Measurements from ENCODE around the gene GPER1.

The GPER1 gene

DNA sequence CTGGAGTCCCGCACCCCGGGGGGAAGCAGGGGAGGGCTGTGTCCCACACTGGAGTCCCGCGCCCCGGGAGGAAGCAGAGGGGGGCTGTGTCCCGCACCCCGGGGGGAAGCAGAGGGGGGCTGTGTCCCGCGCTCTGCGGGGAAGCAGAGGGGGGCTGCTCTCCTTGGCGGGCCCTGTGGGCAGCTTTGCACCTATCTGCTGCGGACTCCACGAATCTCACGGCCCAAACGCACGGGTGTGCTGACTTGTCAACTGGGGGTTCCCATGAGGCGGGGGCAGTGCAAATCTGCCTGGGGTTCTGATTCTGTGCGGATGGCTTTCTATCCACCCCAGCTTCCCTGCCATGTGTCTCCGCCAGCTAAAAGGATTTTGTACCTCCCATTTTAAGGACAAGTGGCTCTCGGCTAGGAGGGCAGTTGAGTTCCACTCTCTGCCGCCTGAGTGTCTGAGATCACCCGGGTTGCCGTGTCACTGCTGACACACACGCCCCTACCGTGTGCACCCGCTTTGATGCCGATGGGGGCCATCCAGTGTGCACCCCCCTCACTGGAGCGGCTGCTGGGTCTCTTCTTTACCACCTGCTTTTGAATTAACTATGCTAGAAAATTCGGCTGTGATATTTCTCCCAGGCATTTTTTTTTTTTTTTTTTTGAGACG, 20.5 kb downstream of the GPER1 start:
- Mint-ChIP-seq H3K9me3 (no peaks in the 10 kb centered on the region), H3K27me3 (ENCODE audit: low read depth, poor library complexity) (no peaks in the 10 kb centered on the region)
- no peak for DNase-seq

GRCh38 chr7:1109581-1110310, 21.8 kb downstream of the GPER1 start:
- no peak for TF ChIP-seq CTCF (IDR thresholded peaks at IDR 0.05)
- DNase-seq: no peak
- Mint-ChIP-seq H3K4me1 (peaks cover 67% of the 10 kb centered on the region), H3K9me3 (no peaks in the 10 kb centered on the region), H3K36me3 (ENCODE audit: low read depth) (peaks cover 5% of the 10 kb centered on the region), H3K4me3 (no peak overlapping the region), H3K27ac (no peak overlapping the region), H3K27me3 (ENCODE audit: low read depth, poor library complexity) (peaks cover 3% of the 10 kb centered on the region)

More for the DNA sequence above, 20.5 kb downstream of the GPER1 start:
- Mint-ChIP-seq H3K4me1 (peaks cover 64% of the 10 kb centered on the region), H3K27ac (peak overlapping the region; percentile 94), H3K36me3 (ENCODE audit: low read depth) (peaks cover 2% of the 10 kb centered on the region), H3K4me3 (no peak overlapping the region)
- TF ChIP-seq CTCF (IDR thresholded peaks at IDR 0.05): no peak

DNA sequence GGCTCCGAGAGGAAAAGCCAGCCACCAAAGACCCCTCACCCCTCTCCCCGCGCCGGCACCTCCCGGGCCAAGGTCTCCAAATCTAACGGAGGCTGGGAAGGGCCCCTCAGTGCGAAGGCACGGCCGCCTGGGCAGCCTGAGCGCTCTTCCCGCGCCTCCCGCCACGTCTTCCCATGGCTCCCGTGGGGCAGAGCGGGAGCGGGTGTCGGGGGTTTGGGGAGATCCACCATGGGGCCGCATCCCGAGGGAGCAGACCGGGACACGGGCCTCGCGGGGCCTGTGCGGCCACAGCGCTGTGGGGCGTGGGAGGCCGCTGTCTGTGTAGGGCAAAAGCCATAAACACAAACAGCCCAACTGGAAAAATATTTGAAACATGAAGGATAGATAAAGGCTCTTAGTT, 22.4 kb downstream of the GPER1 start:
- Mint-ChIP-seq H3K27me3 (ENCODE audit: low read depth, poor library complexity) (peaks cover 3% of the 10 kb centered on the region), H3K4me3 (no peak overlapping the region), H3K4me1 (peaks cover 67% of the 10 kb centered on the region), H3K9me3 (peaks cover 4% of the 10 kb centered on the region), H3K36me3 (ENCODE audit: low read depth) (peaks cover 11% of the 10 kb centered on the region), H3K27ac (peak overlapping the region; percentile 54)
- no peak for DNase-seq
- no peak for TF ChIP-seq CTCF (IDR thresholded peaks at IDR 0.05)

- Mint-ChIP-seq H3K9me3 (peaks cover 6% of the 10 kb centered on the region), H3K27ac (no peak overlapping the region), H3K4me1 (peaks cover 60% of the 10 kb centered on the region), H3K36me3 (ENCODE audit: low read depth) (peaks cover 19% of the 10 kb centered on the region), H3K4me3 (no peak overlapping the region), H3K27me3 (ENCODE audit: low read depth, poor library complexity) (peaks cover 3% of the 10 kb centered on the region)
- DNase-seq: no peak
- no peak for TF ChIP-seq CTCF (IDR thresholded peaks at IDR 0.05)
Observed at GRCh38 chr7:1111156-1111555, 23.2 kb downstream of the GPER1 start.

DNA sequence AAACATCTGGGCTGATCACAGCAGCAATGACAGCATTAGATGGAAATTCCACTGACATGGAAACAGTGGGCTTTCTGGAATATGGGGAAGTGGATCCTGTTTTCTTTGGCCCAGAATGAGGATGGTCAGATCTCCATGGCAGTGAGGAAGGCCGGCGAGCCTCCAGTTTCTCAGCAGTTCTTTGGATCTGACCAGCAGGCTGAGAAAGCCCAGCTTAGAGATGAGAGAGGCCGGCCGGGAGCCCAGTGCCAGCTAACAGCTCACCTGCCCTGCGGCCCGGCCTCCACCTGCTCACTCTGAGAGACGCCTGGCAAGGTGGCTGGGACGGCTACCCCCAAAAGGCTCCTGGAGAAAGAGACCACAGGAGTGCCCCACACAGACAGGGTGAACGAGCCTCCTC, 24.2 kb downstream of the GPER1 start:
- no peak for TF ChIP-seq CTCF (IDR thresholded peaks at IDR 0.05)
- Mint-ChIP-seq H3K9me3 (peaks cover 6% of the 10 kb centered on the region), H3K27ac (peak overlapping the region; percentile 57), H3K27me3 (ENCODE audit: low read depth, poor library complexity) (peaks cover 3% of the 10 kb centered on the region), H3K4me3 (no peak overlapping the region), H3K36me3 (ENCODE audit: low read depth) (peaks cover 20% of the 10 kb centered on the region), H3K4me1 (peaks cover 50% of the 10 kb centered on the region)
- no peak for DNase-seq

Measured in nephron progenitor cell (in vitro differentiated cells).